Left lung (tissue), 10 donors: ENCODE measurements around the gene PLA2R1. TPM values are rescaled to one million over a fixed set of nuclear protein-coding genes. Genes with fewer than 3 reads are reported as not detected.

Experiments used
- ATAC-seq: fragments of 200-7000 bp; cut with Tn5 transposase; one replicate; pipeline ENCODE4 v1.9.1; 2020; ENCODE audit warnings: moderate library complexity
- DNase-seq, 4 donors: peaks; one replicate each; pipeline ENCODE4 v3.0.0-alpha.2; 2013 to 2020
- H3K27ac ChIP-seq, 2 donors: fragments of 200-600 bp; sonication (generic) in 1 of 2; one replicate each; pipeline versions ENCODE4 v1.5.0 to v1.8.0; 2020 to 2021
- H3K27me3 ChIP-seq, 2 donors: fragments of 200-600 bp; sonication (generic) in 1 of 2; one replicate each; pipeline versions ENCODE4 v1.5.0 to v1.8.0; 2020 to 2021
- H3K36me3 ChIP-seq, 2 donors: fragments of 200-600 bp; sonication (generic) in 1 of 2; one replicate each; pipeline versions ENCODE4 v1.5.0 to v1.8.0; 2020 to 2021
- H3K4me1 ChIP-seq, 2 donors: fragments of 200-600 bp; one replicate each; pipeline ENCODE4 v1.8.0; 2021
- H3K4me3 ChIP-seq, 2 donors: fragments of 200-600 bp; sonication (generic) in 1 of 2; one replicate each; pipeline versions ENCODE4 v1.5.0 to v1.8.0; 2020 to 2021; ENCODE audit warnings: mild to moderate bottlenecking in 1 of 2
- H3K9me3 ChIP-seq, 2 donors: fragments of 200-600 bp; sonication (generic) in 1 of 2; one replicate each; pipeline versions ENCODE4 v1.5.0 to v1.8.0; 2020 to 2021
- intact Hi-C, 2 donors: fragments of 100-400 bp; cut with DNase I; formaldehyde crosslinking; loops; one replicate each; pipeline versions ENCODE4 v1.11.2 to v1.14.2; 2022
- polyA plus RNA-seq, 6 donors: library from polyadenylated mRNA; unstranded; fragments of 120-200 nt; gene quantifications; one replicate each; pipeline ENCODE4 v1.2.1, GENCODE V29; 2013; ENCODE audit not compliant: insufficient read length in 6 of 6
- total RNA-seq, 2 donors: library from RNA; stranded (reverse); fragmentation: NEBNext Ultra II Directional; extraction: Animal tissue kit (Norgen Biotek cat#: 25700); gene quantifications; one replicate each; pipeline ENCODE4 v1.2.1, GENCODE V29; 2021
- TF ChIP-seq, protein P1 (sequence below), 2 donors: fragments of 200-600 bp; sonication (generic) in 1 of 2; IDR thresholded peaks; one replicate each; pipeline versions ENCODE4 v1.5.0 to v1.8.0; 2021; ENCODE audit warnings: antibody characterized with exemption in 2 of 2
- donor health status: DM: no; HTN: yes; CAD: no.
- donor health status: DM: no; HTN: no; CAD: no.

The PLA2R1 gene
- total and polyA plus RNA-seq, 8 donors = 4.1 to 7.2 (median 5.5) TPM

DNA sequence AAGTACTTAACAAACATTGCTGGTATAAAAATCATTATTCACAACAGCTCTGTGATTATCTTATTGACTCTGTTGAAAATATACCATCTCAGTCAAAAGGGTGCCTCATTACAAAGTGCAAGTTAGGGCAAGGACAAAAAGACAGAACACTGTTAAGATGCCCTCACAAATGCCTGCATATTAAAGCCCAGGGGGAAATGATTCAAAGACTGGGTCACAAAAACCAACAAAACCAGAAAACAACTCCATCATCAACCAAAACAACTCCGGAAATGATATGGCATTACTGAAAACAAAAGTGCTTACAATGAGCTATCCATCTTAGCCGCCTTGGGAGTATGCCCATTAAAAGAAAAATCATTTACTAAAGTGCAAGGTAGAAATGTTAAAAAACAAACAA, 9.9 kb downstream of the PLA2R1 start:
- H3K9me3 ChIP-seq = no peaks in the 10 kb centered on the region
- no peak overlapping the region for H3K4me3 ChIP-seq
- H3K36me3 ChIP-seq = no peaks in the 10 kb centered on the region
- H3K27me3 ChIP-seq = no peaks in the 10 kb centered on the region
- DNase-seq = no peak
- intact Hi-C loops = no loop called here
- H3K27ac ChIP-seq = no peak overlapping the region
- no peak for ATAC-seq
- TF ChIP-seq, protein P1, sequence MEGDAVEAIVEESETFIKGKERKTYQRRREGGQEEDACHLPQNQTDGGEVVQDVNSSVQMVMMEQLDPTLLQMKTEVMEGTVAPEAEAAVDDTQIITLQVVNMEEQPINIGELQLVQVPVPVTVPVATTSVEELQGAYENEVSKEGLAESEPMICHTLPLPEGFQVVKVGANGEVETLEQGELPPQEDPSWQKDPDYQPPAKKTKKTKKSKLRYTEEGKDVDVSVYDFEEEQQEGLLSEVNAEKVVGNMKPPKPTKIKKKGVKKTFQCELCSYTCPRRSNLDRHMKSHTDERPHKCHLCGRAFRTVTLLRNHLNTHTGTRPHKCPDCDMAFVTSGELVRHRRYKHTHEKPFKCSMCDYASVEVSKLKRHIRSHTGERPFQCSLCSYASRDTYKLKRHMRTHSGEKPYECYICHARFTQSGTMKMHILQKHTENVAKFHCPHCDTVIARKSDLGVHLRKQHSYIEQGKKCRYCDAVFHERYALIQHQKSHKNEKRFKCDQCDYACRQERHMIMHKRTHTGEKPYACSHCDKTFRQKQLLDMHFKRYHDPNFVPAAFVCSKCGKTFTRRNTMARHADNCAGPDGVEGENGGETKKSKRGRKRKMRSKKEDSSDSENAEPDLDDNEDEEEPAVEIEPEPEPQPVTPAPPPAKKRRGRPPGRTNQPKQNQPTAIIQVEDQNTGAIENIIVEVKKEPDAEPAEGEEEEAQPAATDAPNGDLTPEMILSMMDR (IDR thresholded peaks at IDR 0.05) = no peak
- H3K4me1 ChIP-seq = no peaks in the 10 kb centered on the region

DNA sequence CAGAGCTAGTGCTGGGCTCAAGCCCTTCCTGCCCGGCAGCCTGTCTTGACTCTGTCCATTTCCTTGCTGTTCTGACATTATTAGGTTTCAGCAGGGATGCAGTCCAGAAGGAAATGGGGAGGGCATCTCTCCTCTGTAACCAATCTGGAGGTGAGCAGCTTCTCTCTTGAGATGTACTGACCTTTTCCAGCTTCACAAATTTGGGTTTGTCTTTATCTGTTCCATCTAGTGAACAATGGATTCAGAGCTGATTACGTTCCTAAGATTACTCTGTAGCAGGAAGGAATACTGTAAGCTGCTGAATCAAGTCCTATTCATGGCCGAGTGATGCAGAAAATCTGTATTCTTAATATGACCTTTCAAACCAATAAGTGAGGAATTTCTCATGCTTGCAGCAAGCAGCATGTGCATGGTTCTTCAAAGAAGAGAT, 11.0 kb downstream of the PLA2R1 start:
- TF ChIP-seq, protein P1 (IDR thresholded peaks at IDR 0.05) = no peak
- Histone ChIP-seq H3K27me3 (no peaks in the 10 kb centered on the region), H3K27ac (no peak overlapping the region), H3K4me3 (no peak overlapping the region), H3K36me3 (no peaks in the 10 kb centered on the region), H3K9me3 (no peaks in the 10 kb centered on the region), H3K4me1 (no peaks in the 10 kb centered on the region)
- intact Hi-C loops = no loop called here
- DNase-seq (no peak), ATAC-seq (no peak)

DNA sequence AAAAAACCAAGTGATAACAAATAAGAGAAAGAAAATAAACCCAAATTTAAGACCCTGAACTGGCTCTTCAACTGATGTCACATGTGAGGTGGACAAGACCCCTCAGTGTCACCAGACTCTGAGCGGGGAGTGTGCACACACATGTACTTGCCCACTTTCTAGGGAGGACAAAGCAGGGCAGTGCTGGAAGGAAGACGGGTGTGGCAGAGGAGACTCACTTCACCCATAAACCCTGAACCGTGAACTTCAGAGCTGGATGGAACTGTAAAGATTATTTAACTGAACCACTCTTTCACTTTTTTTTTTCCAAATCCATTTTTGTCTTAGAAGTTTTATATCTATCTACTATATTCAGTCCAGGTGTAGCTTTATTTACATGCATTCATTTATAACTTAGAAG, 12.3 kb downstream of the PLA2R1 start:
- no peaks in the 10 kb centered on the region for H3K27me3 ChIP-seq
- H3K4me3 ChIP-seq = no peak overlapping the region
- H3K4me1 ChIP-seq = no peaks in the 10 kb centered on the region
- intact Hi-C loops = no loop called here
- no peaks in the 10 kb centered on the region for H3K9me3 ChIP-seq
- TF ChIP-seq, protein P1 (IDR thresholded peaks at IDR 0.05) = no peak
- DNase-seq = no peak
- ATAC-seq = no peak
- no peaks in the 10 kb centered on the region for H3K36me3 ChIP-seq
- H3K27ac ChIP-seq = no peak overlapping the region

DNA sequence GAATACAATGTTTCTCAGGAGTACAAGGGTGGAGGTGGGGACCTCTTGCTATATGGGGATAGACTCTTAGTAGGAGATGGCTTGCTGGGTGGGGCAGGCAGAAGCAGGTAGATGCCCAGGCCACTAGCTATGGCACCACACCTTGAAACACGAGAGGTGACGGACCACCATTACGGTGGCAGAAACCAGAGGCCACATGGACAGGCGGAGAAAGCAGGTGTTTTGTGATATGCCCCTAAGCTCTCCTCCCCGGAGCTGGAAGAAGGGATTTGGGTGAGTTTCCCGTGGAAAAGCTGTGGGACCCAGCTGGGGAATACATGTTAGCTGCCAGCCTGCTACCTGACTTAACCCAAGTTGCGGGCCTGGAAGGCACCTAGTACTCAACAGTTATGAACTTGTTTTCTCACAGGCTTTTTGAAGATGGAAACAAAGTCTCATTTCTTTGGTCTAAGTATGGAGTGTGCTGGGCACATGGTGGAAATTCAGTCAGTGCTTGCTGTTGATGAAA, 16.7 kb downstream of the PLA2R1 start:
- TF ChIP-seq, protein P1 (IDR thresholded peaks at IDR 0.05) = no peak
- H3K27ac ChIP-seq = no peak overlapping the region
- no peak for DNase-seq
- H3K36me3 ChIP-seq = no peaks in the 10 kb centered on the region
- no peak overlapping the region for H3K4me3 ChIP-seq
- no peaks in the 10 kb centered on the region for H3K9me3 ChIP-seq
- H3K27me3 ChIP-seq = no peaks in the 10 kb centered on the region
- no peaks in the 10 kb centered on the region for H3K4me1 ChIP-seq
- ATAC-seq = no peak
- intact Hi-C loops = no loop called here

DNA sequence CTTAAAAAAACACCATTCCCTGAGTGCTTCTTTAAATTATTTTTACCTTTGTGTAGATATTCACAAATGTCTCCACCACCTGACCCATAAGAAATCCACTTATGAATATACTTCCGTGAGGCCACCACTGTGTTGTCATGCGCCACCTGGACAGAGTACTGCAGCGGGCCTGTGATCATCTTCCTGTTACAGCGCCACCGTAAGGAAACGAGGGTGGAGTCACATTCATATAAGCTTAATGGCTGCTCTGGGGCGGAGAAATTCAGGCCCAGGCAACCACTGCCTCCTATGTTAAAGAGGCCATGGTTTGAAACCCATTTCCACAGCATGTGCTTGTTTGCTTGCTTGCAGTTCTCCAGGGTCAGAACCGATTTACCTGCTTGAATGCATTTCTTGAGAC, 17.7 kb downstream of the PLA2R1 start:
- H3K27ac ChIP-seq = no peak overlapping the region
- no peaks in the 10 kb centered on the region for H3K27me3 ChIP-seq
- intact Hi-C loops = no loop called here
- H3K4me1 ChIP-seq = no peaks in the 10 kb centered on the region
- no peak overlapping the region for H3K4me3 ChIP-seq
- TF ChIP-seq, protein P1 (IDR thresholded peaks at IDR 0.05) = no peak
- ATAC-seq (no peak), DNase-seq (no peak)
- no peaks in the 10 kb centered on the region for H3K36me3 ChIP-seq
- no peaks in the 10 kb centered on the region for H3K9me3 ChIP-seq
